Keratinocyte (primary cell): Measurements from ENCODE around the gene NDUFA13.

Source experiments
- EZH2 ChIP-seq: IDR thresholded peaks from one replicate; pipeline ENCODE4 v1.6.1; 2012; ENCODE audit warnings: inconsistent platforms, mild to moderate bottlenecking, low read length, moderate library complexity
- TF ChIP-seq, protein P1 (sequence below), 3 experiments: IDR thresholded peaks in 1 of 3; conservative IDR thresholded peaks in 1 of 3; optimal IDR thresholded peaks in 1 of 3; 2 replicates in 2 of 3; 3 replicates in 1 of 3; pipeline versions ENCODE3 to v1.5.1; 2011; ENCODE audit warnings: low read length in 3 of 3, mild to moderate bottlenecking in 3 of 3, moderate library complexity in 2 of 3, control low read depth in 1 of 3, inconsistent platforms in 1 of 3; ENCODE audit not compliant: insufficient read depth in 2 of 3; ENCODE audit errors: extremely low read depth in 1 of 3

DNA sequence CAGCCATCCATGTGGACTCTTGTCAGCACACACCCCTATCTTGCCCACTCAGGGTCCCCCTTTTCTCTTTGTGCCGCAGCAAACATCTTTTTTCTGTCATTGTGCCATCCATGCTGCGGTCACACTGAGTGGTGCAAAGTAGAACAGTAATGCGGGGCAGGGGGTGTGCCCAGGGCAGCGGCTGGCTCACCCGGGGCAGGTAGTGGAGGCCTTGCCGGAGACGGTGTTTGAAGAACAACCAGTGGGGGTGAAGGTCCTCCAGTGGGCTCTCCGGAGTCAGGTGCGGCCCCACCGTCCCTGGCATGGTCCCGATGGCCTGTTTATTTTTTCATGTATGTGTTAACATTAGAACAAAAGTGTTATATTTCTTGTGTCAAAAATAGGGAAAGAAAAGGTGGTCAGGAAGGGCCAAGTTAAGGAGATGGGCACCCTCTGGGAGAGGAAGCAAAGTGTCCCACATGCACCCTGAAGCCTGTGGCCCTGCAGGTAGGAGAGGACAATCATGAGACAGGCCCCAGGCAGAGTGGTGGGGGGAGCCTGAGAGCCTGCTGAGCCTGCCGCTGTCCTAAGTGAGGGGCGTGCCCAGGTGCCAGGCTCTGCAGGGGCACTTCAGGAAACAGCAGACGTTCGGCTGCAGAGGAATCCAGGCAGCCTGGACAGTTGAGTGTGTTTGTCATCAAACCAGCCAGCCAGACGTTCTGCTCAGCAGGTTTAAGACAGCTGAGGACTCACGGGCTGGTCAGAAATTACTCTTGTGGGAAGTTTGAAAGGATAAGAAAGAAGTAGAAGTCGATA lies 13.0 kb upstream of the NDUFA13 start:
- TF ChIP-seq, protein P1, sequence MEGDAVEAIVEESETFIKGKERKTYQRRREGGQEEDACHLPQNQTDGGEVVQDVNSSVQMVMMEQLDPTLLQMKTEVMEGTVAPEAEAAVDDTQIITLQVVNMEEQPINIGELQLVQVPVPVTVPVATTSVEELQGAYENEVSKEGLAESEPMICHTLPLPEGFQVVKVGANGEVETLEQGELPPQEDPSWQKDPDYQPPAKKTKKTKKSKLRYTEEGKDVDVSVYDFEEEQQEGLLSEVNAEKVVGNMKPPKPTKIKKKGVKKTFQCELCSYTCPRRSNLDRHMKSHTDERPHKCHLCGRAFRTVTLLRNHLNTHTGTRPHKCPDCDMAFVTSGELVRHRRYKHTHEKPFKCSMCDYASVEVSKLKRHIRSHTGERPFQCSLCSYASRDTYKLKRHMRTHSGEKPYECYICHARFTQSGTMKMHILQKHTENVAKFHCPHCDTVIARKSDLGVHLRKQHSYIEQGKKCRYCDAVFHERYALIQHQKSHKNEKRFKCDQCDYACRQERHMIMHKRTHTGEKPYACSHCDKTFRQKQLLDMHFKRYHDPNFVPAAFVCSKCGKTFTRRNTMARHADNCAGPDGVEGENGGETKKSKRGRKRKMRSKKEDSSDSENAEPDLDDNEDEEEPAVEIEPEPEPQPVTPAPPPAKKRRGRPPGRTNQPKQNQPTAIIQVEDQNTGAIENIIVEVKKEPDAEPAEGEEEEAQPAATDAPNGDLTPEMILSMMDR (optimal IDR thresholded peaks at IDR 0.05 in 1 of 3, IDR thresholded peaks at IDR 0.05 in 1 of 3, conservative IDR thresholded peaks at IDR 0.05 in 1 of 3; ENCODE audit: extremely low read depth in 1 of 3, insufficient read depth in 2 of 3, low read length in 3 of 3) = no peak
- no peak for TF ChIP-seq EZH2
